Activated CD4-positive, alpha-beta T cell treated with anti-CD3 and anti-CD28 coated beads, Interleukin-10, Interleukin-2, amounts not matched to agents 100 ng/mL and 50 ng/mL, durations not matched to agents 16 hours and 8 hours (primary cell): ENCODE data around the gene ZNF32.
"Not testable (repeated sequence)": the region's sequence is repeated elsewhere in the genome, so short reads cannot be mapped to it uniquely, and the experiment has no call there.

ENCODE experiments used
- DNase-seq: peaks from one replicate; pipeline ENCODE4 v3.0.0-alpha.2; 2020

Gene ZNF32

DNA sequence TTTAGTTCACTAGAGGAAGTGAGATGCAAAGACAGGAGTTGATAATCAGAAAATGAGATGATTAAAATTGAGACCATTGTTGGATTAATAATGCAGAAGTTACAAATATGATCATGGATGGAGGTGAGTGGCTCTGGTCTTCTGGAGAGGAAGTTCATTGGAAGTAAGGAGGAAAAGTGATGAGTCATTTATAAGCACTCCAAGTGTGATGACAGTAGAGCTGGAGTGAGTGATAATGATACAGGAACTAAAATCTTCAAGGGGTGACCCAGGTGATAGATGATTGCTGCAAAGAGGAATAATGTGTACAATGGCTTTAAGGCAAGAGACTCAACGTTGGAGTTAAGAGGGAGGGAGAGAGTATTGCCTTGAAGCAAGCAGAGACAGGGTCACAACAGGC lies 20.7 kb downstream of the ZNF32 start:
- DNase-seq: no peak

DNA sequence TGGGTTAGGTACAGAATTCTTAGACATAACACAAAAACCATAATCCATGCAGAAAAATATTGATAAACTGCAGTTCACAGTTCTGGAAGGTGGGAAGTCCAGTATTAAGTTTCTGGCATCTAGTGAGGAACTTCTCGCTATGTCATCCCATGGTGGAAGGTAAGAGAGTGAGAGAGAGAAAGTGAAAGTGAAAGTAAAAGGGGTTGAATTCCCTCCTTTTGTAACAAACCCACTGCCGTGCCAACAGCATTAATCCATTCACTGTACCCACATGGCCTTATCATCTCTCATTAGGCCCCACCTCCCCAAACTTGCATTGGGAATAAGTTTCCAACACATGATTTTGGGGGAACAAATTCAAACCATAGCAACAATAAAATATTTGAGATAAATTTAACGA lies 25.3 kb downstream of the ZNF32 start:
- DNase-seq: no peak

DNA sequence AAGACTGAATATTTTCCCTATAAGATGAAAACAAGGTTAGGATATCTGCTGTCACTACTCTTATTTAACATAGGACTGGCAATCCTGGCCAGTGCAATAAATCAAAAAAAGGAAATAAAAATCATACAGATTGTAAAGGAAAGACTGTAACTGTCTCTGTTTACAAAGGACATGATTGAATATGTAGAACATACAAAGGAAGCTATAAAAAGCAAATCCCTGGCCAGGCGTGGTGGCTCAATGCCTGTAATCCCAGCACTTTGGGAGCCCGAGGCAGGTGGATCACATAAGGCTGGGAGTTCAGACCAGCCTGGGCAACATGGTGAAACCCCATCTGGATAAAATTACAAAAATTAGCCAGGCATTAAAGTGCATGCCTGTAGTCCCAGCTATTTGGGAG lies 26.6 kb downstream of the ZNF32 start:
- no peak for DNase-seq

DNA sequence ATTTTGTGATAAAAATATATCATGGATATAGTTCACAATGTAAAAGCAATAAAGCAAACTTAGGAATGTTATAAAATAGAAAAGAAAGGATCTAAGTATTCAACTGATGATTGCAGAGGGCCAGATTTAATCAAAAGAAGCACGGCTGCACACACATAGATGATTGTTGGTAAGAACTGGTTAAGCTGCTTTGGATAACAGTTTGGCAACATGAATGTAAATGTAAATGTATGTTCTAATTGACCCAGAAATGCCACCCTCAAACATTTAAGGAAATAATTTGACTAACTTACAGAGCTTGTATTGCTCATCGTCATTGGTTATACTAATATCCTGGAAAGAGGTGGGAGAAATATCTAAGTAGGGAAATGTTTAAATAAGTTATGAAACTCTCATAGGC lies 29.3 kb downstream of the ZNF32 start:
- no peak for DNase-seq

DNA sequence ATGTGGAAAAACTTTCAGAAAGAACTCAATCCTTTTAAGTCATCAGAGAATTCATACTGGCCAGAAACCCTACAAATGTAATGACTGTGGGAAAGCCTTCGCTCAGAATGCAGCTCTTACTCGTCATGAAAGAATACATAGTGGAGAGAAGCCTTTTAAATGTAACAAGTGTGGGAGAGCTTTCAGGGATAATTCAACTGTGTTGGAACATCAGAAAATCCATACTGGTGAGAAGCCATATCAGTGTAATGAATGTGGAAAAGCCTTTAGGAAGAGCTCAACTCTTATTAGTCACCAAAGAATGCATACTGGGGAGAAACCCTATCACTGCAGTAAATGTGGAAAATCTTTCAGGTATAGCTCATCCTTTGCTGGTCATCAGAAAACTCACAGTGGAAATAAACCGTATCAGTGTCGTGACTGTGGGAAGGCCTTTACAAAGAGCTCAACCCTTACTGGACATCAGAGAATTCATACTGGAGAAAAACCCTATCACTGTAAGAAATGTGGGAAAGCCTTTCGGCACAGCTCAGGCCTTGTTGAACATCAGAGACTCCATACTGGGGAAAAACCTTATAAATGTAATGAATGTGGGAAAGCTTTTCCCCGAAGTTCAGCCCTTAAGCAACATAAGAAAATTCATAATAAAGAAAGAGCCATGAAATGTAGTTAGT lies 31.8 kb downstream of the ZNF32 start:
- DNase-seq: no peak

- DNase-seq: no peak
Observed at GRCh38 chr10:43610636-43611035, 38.0 kb downstream of the ZNF32 start.

GRCh38 chr10:43607199-43607573 lies 41.5 kb downstream of the ZNF32 start:
- no peak for DNase-seq

- DNase-seq: peak; percentile 73
Observed at GRCh38 chr10:43606323-43607198, 42.1 kb downstream of the ZNF32 start, which contains the start of gene ZNF485. ZNF485 (plus strand) TSS chr10:43606438; CDS start chr10:43607051, 613 bp downstream.

GRCh38 chr10:43605850-43606322 lies 42.8 kb downstream of the ZNF32 start:
- DNase-seq: no peak

DNA sequence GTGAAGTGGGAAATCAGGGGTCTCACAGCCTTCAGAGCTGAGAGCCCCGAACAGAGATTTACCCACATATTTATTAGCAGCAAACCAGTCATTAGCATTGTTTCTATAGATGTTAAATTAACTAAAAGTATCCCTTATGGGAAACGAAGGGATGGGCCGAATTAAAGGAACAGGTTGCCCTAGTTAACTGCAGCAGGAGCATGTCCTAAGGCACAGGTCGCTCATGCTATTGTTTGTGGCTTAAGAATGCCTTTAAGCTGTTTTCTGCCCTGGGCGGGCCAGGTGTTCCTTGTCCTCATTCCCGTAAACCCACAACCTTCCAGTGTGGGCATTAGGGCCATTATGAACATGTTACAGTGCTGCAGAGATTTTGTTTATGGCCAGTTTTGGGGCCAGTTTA lies 47.1 kb downstream of the ZNF32 start:
- not testable (repeated sequence) for DNase-seq

- DNase-seq: no peak
Observed at GRCh38 chr10:43599333-43599732, 49.3 kb downstream of the ZNF32 start.

DNA sequence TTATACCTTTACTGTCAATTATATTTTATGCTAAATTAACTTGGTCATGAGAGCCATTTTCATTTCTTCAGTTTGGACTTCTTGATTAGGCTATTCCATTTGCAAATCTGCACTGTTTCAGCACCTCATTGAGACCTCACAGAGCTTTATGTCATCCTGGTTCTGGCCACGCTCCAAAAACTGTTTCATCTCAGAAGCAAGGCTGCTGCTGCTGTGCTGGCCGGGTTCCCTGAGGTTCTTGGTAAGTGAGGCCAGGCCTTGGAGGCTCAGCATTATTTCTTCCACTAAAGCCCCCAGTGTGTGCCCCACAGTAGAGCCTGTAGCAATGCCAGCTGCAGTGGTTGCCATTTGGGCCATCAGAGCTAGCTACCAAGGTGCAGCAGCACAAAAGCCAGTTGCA lies 50.2 kb downstream of the ZNF32 start:
- no peak for DNase-seq

DNA sequence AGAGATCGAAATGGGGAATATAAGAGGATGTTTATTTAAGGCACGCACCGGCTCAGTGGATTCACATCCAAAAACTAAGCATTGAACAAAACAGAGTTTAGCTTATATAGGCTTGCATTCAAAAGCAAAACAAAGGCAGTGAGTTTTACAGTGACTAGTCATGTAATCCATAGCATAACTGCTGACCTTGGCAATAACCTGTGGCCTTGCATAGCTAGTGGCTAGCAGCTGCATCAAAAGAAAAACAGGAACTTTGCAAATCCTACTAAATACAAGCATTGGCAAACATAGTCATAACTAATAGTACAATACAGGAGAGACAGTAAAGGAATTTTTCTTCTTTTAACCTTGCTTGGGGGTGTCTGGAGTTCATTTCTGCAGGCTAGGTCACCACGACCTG lies 52.1 kb downstream of the ZNF32 start:
- no peak for DNase-seq

DNA sequence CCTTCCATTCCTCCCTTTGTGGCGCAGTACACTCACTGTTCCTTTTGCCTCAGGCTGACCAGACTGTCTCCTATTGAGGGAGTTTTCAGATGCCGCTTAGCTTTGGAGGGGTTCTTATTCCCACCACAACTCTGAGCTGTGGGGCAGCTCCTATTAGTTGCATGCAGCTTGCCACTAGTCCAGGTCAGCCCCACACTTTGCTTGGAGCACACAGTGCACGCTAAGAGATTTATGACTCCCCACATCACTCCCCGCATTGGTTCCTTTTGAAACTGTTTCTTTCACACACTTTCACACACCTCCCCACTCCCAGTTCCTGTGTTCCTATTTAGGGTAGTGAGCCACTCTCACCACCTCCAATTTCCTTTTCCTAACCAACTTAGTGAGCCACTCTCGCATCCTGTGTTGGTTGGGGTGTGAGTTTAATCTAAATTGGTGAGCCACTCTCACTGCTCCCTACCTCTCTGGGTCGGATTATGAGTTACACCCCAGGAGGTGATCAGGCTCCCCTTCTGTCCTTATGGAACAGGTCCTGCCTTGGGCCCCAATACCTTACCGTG lies 52.9 kb downstream of the ZNF32 start:
- peak; percentile 71 for DNase-seq

DNA sequence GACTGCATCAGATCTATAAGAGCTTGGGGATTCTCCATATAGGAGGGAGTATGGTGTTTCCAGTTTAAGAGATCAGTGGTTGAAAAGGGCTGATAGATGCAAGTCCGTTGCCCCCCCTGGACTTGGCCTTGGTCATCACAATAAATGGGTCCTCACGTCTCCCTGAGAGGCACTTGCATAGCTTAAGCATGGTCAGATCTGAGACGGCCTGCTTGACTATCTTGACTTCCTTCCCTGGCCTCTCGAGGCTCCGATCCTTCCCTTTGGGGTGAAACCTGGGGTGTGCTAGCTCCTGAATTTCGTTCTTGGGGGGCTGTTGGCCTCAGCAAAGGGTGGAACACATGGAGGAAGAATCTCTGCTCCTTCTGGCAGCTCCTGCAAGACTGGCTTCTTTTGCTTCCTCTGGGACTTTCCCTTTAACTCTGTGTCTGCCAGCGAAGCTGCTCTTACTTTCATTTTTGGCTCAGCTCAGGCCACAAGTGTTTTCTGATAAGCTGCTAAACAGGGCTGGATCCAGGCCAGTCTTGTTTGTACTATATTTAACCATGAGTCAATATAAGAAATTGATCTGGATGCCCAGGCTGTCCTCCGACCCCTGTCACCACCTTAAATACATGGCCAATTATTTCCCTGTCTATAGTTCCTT lies 53.6 kb downstream of the ZNF32 start:
- peak; percentile 79 for DNase-seq
